GM18858 (cell line): ENCODE data around the gene CCDC146.
"Not testable (repeated sequence)": the region's sequence is repeated elsewhere in the genome, so short reads cannot be mapped to it uniquely, and the experiment has no call there.

Experiments
- ATAC-seq: cut with Tn5 transposase; IDR thresholded peaks from one replicate; pipeline ENCODE4 v1.9.1; 2021; ENCODE audit not compliant: unreplicated experiment

Gene CCDC146

DNA sequence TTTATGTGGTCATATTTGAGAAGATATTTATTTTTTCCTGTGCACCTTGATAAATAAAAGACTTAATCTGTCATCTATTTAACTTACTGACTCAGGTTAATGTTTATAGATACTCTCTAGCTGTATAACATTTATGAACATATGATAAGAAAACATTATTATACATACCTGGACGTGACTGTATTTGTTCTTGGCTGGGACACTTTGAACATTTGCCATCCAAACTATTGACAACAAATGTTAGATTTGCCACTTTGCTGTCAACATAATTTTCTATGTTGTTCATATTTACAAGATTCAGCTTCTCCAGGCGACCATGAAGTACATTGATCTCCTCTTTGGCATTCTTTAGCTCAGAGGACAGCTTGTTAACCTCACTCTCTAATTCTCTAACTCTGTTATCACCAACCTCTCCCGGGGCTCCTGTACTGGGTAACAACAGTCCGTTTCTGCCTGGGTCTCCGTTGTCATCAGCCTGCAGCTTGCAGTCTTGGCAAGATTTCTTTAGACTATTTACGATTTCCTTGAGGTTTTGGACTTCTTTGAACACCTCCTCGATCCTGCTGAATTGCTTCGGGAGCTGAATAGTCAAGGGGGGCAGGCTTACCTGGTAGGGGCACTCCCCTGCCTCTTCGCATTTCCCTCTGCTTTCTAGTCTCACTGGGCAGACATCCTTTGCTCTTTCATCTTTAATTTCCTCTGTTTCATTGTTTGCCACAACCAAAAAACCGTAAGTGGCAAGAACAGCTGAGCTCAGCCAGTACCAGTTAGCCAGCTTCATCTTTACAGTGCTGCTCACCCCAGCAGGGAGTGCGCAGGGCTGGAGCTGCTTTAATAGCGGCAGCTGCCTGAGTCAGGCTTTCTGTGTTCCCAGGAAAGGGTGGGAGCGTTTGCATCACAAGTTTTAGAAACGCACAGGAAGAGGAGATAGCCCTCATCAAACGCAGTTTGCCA is 76.9 kb downstream of the CCDC146 start, which contains the start of gene FGL2:
TSS of gene FGL2 (minus strand) at position 807 of the 954 bp plus-strand sequence. CDS start at position 781, 26 bp downstream.
- ATAC-seq: no peak

DNA sequence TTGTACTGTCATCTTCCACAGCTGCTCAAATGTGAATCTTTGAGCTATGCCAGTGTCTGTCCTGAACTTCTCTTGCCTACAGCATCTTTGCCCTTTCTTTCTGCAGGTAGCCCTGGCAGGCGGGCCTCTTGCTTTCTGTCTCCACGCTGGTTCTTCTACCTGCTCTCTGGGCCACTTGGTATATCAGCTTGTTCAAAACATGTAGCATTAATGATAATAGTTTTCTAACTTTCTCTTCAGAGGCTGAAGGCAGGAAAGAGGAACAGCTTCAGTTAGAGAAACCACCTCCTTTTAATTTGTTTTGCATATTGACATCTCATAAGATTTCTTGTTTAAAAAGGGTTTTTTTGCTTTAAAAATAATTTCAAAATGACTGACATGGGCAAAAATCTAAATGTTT is 78.1 kb downstream of the CCDC146 start:
- no peak for ATAC-seq

DNA sequence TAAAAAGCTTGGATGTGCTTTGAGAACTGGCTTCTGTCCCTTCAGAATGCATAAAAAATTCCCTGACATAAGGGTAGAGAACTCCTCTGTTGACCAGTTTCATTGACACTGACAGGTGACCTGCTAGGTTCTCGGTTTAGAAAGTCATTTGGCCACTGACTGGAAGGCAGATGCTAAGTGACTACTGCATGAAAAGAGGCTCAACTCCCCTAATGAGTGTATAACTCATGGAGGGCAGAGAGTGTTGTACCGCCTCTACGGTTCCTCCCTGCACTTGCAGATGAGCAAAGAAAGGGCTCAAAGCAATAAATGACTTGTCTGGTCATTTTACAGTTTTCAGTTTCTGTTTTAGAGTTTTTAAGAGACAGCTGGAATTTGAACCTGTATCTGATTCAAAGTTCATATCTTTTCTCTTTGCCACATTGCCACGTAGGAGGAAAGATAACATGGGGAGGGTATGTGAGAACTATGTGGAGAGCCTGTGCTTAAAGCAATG is 80.1 kb downstream of the CCDC146 start:
- ATAC-seq: peak; percentile 93

DNA sequence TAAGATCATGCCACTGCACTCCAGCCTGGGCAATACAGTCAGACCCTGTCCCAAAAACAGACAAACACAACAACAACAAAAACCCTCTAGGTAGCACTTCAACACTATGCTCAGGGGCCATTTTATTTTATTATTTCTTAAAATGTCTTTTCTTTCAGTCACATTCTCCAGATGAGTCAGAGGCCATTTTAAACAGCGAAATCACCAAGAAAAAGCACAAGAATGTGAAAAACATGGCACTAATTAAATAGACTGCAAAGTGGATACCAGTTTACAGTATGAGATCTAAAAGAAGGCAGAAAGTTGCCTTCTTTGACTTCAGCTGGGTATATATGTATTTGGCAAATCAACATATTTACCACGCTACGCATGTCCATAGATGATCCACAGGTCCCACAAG is 83.3 kb downstream of the CCDC146 start:
- ATAC-seq: no peak

DNA sequence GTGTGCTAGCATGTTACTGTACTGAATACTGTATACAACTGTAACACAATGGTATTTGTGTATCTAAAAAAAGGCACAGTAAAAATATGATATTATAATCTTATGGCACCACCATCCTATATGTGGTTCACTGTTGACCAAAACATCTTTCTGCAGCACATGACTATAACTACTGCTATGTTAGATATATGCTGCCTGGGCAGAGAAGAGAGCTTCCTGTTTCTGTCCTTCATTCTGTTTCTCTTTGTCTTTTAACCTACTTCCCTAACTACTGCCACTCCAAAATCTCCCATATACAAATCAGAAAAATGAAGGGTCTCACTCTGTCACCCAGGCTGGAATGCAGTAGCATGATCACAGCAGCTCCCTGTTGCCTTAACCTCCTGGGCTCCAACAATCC is 86.0 kb downstream of the CCDC146 start:
- no peak for ATAC-seq

DNA sequence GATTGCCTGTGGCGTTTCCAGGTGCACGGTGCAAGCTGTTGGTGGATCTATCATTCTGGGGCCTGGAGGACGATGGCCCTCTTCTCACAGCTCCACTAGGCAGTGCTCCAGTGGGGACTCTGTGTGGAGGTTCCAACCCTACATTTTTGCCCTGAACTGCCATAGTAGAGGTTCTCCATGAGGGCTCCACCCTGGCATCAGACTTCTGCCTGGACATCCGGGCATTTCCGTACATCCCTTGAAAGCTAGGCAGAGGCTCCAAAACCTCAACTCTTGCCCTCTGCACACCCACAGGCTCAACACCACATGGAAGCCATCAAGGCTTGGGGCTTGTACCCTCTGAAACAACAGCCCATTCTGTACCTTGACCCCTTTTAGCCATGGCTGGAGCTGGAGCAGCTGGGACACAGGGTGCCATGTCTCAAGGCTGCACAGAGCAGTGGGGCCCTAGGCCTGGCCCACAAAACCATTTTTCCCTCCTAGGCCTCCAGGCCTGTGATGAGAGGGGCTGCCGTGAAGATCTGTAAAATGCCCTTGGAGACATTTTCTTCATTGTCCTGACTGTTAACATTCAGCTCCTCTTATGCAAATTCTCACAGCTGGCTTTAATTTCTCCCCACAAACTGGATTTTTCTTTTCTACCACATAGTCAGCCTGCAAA is 87.2 kb downstream of the CCDC146 start:
- ATAC-seq: no peak

DNA sequence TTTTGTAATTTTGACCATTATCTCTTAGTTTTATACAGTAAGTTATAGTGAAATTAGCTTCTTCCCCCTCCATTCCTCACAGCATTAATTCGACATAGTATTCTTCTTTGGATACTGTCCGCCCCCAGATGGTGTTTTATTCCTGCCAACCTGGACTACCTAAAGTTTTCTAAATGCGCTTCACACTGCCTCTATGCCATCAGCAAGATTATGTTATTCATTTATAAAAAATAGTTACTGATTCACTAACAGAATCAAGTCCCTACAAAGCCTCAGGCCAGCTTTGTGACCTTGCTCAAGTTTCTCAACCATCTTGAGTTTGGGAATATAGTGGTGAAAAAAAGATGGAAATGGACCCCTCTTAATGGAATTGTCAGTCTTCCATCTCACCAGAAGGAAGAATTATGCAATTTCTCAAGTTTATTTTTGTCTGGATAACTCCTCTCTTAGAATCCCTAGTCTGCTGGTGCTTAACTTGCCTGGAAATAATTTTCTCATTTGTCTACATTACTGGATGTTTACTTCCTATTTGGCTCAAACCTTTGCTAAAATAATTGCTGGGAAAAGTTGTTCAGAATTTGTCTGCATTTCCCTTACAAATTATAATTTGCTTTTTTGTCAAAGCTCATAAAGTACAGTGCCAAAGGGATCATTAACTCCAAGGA is 93.9 kb downstream of the CCDC146 start:
- ATAC-seq: no peak

DNA sequence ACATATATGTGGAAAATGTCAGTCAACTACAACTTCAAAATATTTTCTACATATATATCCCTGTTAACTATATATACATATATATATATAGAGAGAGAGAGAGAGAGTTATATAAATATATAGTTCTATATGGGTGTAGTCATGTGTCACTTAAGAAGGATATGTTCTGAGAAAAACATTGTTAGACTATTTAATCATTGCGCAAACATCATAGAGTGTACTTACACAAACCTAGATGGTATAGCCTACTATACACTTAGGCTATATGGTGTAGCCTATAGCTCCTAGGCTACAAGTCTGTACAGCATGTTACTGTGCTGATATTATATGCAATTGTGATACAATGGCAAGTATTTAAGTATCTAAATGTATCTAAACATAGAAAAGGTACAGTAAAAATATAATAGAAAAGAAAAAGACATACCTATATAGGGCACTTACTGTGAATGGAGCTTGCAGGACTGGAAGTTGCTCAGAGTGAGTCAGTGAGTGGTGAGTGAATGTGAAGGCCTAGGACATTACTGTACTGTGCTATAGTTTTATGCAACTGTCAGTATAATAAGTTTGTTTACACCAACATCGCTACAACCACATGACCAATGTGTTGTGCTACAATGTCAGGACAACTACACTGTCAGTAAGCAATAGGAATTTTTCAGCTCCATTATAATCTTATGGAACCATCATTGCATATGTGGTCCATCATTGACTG is 95.2 kb downstream of the CCDC146 start:
- ATAC-seq: no peak

DNA sequence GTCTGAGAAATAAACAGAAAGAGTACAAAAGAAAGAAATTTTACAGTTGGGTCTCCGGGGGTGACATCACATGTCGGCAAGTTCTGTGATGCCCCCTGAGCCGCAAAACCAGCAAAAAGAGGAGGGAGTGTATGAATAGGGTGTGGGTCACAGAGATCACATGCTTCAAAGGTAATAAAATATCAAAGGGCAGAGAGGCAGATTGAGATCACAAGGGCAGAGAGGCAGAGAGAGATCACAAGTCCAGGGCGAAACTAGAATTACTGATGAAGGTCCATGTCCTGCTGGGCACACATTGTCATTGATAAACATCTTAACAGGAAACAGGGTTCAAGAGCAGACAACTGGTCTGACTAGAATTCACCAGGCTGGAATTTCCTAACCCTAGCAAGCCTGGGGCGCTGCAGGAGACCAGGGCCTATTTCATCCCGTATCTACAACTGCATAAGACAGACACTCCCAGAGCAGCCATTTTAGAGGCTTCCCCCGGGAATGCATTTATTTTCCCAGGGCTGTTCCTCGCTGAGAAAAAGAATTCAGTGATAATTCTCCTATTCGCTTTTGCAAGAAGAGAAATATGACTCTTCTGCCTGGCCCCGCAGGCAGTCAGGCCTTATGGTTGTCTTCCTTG is 97.4 kb downstream of the CCDC146 start:
- ATAC-seq: not testable (repeated sequence)

DNA sequence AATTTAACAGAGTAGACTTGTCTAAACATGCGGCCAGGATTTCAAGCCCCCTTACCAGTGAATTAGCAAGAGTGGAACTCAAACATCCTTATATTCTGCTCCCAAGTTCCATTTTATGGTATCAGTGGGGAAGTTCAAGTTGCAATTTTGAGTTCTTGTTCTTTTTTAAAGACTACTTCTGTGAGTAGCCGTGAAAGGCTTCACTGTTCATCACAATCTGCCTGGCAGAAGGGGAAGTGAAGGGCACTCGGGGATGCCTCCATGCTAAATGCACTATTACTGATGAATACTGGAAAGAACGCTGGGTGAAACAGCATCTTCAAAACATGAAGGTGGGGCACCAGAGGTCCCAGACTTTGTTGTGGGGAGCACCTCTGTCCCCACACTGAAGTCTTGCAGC is 99.7 kb downstream of the CCDC146 start:
- no peak for ATAC-seq

DNA sequence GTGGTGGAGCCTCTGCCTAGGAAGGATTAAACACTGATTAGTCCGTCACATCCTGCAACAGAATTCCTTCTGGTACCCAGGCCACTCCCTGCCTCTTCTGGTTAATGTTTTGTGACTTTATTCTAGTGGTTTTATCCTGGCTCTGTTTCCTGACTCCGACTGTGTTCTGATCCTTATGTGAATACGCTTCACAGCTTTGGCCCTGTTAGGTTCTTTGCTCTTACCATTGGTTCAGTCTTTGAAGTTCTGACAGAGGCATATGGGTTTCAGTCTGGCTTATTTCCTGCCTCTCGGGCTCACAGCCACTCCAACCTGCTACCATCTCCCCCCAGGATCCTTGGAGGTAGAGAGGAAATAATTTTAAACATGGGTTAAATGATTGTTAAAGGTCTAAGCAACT is 100.4 kb downstream of the CCDC146 start:
- ATAC-seq: no peak

DNA sequence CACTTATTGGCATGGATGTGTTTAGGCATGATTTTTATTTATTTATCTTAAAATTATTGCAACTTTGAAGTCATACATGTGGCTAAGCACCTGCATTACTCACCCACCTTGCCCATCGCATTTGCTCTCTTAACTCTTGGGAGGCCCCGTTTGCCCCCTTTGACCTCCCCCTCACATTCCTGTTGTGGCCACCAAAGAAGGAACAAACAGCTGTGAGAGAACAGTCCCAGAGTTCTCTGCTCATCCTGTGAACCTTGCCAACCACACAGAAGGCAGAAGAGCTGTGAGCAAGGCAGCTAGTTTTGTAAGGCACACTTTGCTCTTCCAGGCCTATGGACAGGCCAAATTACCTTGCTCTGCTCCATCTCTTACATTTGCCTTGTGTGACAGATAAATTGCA is 100.8 kb downstream of the CCDC146 start:
- ATAC-seq: no peak

DNA sequence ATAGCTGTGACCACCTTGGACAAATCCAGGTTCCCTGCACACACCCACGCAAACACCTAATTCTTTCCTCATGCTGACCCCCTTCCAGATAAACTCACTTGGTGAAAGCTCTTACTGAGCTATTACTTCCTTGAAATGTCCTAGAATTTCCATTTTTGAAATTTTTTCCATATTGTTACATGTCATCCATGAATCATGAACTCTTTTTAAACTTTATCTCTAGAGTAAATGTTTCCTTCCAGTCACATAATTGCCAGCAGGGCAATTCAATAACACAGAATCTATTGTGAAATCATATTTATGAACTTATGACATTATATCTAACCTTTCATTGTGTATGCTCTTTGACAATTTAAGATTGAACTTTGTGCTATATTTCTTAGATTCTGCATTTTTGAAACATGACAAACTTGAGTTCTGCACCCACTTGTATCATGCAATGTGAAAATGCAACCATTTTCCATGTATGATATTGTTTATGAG is 104.0 kb downstream of the CCDC146 start:
- no peak for ATAC-seq

DNA sequence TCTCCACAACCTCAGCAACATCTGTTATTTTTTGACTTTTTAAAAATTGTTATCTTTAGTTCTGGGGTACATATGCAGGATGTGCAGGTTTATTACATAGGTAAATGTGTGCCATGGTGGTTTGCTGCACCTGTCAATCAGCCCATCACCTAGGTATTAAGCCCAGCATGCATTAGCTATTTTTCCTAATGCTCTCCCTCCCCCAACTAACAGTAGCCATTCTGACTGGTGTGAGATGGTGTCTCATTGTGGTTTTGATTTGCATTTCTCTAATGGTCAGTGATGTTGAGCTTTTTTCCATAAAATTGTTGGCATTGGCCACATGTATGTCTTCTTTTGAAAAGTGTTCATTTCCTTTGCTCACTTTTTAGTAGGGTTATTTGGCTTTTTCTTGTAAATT is 106.4 kb downstream of the CCDC146 start:
- ATAC-seq: not testable (repeated sequence)

DNA sequence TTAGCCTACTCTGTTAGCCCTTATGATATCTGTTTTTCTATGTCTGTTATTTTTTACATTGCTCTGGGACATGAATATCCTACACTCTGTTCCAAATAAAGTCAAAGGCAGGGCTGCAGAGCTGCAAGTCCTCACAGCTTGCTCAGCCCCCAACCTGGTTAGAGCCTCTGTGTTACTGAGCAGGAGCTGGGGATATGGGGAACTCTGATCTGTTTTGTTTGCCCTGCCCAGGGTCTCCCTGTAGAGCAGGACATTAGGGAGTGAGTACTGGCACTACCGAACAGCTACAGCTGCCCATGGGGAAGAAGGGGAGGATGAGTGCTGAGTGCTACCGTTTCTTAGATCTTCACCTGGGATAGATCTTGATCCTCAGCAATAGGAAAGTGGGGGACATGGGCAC is 110.1 kb downstream of the CCDC146 start:
- no peak for ATAC-seq

DNA sequence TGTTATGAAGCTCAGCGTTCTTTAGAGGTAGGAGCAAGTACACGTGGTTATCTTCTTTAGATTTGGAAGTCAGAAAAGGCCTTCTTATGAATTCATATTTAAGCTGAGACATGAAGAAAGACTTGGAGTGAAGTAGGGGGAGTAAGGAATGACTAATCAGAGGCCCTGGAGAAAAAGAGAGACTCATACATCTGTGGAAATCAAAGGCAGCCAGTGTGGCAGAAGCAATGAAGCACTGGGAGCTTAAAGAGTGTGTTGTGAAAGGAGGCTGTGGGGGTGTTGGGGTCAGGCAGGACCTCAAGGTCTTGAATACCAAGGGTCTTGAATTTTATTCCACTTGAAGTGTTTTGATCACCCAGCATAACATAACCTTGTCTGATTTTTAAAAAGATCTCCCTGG is 112.9 kb downstream of the CCDC146 start:
- ATAC-seq: no peak

DNA sequence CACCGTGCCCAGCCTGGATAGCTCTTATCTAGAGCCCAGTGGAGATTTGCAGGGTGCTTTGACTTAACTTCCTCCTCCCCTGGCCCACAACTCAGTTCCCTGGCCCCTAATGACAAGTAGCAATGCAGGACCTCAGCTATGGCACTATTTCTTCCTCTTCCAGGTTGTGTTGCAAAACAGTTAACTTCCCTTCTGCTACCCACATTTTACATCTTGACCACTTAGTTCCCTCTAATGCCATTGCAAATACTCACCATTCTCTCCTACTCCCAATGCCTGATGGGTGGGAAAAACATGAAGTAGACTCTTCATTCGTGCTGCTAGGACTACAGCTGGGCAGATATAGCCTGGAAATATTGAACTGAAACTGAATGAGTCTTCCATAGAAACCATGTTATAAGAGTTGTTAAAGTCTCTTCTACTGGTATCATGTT is 116.3 kb downstream of the CCDC146 start:
- ATAC-seq: no peak

DNA sequence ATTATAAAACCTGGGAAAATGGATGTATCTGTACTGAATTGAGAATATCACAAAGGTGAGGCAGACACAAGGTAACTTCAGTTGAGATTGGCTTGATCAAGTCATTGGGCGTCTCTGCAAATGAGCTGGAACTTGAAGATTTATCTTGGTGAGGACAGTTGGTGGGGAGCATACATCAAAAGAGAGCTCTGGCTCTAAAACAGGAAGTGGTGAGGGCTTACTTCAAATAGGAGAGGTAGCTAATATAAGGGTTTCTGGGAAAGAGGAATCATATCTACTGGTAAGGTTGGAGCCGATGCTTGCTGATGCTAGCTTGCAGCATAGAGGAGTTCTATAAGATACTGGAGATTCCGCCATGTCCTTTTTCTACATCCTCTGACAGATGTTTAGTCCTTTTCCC is 117.1 kb downstream of the CCDC146 start:
- ATAC-seq: no peak

DNA sequence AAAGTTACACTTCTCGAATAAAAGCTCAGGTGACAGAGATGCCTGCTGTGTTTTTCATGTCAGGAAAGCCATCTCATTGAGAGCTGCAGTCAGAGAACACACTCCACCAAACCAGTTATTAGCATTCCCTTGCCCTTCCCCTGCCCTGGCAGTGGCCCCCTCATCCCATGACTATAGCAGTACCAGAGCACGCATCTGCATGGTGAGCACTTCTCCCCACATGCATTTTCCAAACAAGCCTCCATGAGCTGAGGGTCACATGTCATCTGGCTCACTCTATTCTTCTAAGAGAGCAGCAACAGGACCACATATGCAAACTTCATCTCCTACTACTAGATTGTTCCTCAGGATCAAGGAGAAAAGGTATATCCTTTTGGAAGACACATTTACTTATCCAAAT is 119.7 kb downstream of the CCDC146 start:
- ATAC-seq: no peak

DNA sequence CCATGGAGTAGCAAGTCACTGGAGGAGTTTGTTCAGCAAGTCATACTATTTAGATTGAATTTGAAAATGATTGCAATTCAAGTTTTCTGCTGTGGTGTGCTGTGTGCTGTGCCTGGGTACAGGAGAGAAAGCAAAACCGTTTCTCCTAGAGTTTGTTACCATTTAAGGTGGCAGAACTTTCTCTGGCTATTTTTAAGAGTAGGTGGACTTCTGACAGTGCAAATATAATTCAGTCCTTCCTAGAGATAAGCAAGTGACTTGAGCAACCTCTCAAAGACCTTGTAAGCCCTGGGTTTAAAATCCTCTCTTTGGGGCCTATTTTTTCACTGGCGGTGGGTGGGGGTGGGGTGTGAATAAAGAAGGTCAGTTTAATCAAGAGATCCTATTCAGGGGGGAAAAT is 120.1 kb downstream of the CCDC146 start:
- ATAC-seq: no peak
